Peyer's patch (tissue), 4 donors: ENCODE measurements around the gene CNNM2.

Experiments
- CTCF ChIP-seq, 6 experiments: fragments of 450-650 bp in 4 of 6; fragments of 200-600 bp in 2 of 6; sonication (generic) in 1 of 6; IDR thresholded peaks; one replicate each; pipeline ENCODE4 v1.5.1; 2017 to 2019; ENCODE audit warnings: antibody characterized with exemption in 6 of 6, mild to moderate bottlenecking in 3 of 6, moderate library complexity in 1 of 6
- POLR2A ChIP-seq, 2 donors: fragments of 450-650 bp; IDR thresholded peaks; one replicate each; pipeline ENCODE4 v1.5.1; 2017; ENCODE audit warnings: antibody characterized with exemption in 2 of 2, mild to moderate bottlenecking in 2 of 2, moderate library complexity in 2 of 2

GRCh38 chr10:103130910-103131309 is 212.8 kb downstream of the CNNM2 start:
- TF ChIP-seq POLR2A (IDR thresholded peaks at IDR 0.05) = no peak
- TF ChIP-seq CTCF (IDR thresholded peaks at IDR 0.05) = no peak
